HG03103 (cell line): Measurements from ENCODE around the gene LRRC47.
"Not testable (repeated sequence)": the region's sequence is repeated elsewhere in the genome, so short reads cannot be mapped to it uniquely, and the experiment has no call there.

Experiments
- ATAC-seq: cut with Tn5 transposase; IDR thresholded peaks from one replicate; pipeline ENCODE4 v1.9.1; 2021; ENCODE audit warnings: low read depth; ENCODE audit not compliant: unreplicated experiment

LRRC47 gene

DNA sequence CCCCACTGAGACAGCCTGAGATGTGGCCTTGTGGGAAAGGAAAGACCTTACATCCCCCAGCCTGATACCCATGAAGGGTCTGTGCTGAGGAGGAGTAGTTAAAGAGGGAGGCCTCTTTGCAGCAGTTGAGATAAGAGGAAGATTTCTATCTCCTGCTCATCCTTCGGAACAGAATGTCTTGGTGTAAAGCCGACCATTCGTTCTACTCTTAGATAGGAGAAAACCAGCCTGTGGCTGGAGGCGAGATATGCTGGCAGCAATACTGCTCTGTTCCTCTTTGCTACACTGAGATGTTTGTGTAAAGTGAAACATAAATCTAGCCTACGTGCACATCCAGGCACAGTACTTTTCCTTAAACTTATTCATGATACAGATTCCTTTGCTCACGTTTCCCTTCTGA, 45.6 kb downstream of the LRRC47 start:
- ATAC-seq: no peak

DNA sequence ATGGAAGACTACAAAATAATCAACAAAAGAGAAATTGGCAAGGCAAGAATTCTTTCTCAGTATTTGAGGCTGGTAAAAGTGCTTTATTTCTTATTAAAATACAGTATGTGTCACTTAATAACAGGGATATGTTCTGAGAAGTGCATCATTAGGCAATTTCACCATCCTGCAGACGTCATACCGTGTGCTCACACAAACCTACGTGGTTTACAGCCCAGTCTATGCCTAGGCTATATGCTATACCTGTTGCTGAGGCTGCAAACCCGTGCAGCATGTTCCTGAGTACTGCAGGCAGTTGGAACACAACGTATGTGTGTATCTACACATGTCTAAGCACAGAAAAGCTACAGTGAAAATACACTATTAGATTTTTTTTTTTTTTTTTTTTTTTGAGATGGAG, 46.8 kb downstream of the LRRC47 start:
- ATAC-seq: no peak

DNA sequence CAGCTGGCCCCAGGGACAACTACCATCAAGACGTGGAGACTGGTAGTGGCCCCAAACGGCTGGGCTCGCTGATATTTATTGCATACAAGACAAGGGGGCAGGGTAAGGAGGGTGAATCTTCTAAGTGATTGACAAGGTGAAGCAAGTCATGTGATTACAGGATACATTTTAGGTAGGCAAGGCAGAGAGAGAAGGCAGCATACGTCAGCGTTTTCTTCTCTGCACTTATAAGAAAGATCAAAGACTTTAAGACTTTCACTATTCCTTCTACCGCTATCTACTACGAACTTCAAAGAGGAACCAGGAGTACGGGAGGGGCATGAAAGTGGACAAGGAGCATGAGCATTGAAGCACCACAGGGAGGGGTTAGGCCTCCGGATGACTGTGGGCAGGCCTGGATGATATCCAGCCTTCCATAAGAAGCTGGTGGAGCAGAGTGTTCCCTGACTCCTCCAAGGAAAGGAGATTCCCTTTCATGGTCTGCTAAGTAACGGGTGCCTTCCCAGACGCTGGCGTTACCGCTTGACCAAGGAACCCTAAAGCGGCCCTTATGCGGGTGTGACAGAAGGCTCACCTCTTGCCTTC, 47.9 kb downstream of the LRRC47 start:
- ATAC-seq: not testable (repeated sequence)

DNA sequence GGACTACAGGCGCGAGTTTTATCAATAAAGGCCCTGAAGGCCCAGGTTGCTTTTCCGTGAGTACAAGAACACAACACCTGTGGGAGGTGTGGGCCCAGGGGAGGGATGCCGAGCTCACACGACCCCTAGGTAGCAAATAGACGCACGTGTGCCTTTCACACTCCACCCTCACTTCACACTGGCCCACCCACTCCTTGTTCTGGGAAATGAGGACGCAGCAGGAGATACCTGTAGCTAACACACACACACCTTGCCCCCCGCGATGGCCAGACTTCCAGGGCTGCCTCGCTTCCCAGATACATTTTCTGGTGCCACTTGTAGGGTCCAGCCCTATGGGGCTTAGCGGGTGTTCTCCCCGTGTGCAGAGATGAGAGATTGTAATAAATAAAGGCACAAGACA, 48.4 kb downstream of the LRRC47 start:
- ATAC-seq: no peak

DNA sequence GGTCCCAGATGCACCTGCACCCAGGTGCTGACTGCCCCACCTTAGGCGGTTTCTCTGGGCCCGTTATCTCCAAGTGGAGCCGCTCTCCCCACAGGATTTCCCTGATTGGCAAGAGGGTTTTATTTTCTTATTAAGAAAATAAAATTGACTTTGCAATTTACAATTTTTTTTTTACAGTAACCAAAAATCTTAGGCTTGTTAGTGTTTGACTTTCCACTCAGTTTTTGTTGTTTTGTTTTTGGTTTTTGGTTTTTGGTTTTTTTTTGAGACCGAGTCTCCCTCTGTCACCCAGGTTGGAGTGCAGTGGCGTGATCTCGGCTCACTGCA, 48.8 kb downstream of the LRRC47 start:
- ATAC-seq: no peak

DNA sequence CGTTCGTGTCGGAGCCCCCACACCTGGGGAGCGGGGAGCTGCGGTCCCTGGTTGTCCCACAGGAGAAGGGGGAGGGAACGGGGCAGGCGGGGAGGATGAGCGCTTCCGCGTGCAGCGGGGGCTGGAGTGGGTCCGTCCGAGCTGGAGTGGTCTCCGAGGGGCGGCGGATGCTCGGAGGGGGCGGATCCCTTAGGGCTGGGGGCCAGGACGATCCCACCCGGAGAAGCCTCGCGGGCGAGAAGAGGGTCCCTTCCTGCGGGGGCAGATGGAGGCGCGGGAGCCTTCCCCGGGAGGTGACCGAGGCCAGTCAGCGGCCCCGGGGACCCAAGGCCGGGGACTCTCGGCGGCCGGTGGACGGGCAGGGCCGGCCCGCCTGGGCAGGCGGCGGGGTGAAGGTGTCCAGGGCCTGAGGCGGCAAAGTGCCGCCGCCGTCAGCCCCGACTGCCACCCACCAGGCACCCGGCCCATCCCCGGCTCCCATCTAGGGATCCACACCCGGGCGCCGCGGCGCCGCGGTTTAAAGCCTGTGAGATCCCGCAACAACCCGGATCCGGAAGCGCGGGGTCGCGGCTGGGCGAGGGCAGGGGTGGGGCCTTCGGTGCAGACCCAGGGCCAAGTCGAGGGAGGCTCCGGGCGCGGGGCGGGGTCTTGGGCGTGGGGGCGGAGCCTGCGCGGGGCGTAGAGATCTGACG, 49.3 kb downstream of the LRRC47 start:
- ATAC-seq: peak; percentile 86

DNA sequence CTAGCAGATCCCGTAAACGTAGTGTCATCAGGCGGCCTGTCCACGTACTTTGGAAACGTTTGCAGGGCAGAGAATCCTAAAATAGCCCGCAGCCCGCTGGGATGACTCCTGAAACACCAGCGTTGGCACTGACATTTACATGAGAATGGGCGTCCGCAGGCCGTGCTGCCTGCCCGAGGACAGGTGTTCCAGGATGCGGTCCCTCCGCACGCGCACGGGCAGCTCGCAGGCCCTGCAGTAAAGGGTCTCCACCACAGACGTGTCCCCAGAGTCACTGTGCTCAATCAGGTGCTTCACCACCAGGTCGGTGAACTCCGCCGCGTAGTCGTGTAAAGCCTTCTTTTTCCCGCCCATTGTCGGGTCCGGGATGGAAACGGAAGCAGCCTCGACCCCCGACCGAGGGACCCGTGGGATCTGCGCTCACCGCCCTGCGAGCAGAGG, 49.9 kb downstream of the LRRC47 start:
- no peak for ATAC-seq

DNA sequence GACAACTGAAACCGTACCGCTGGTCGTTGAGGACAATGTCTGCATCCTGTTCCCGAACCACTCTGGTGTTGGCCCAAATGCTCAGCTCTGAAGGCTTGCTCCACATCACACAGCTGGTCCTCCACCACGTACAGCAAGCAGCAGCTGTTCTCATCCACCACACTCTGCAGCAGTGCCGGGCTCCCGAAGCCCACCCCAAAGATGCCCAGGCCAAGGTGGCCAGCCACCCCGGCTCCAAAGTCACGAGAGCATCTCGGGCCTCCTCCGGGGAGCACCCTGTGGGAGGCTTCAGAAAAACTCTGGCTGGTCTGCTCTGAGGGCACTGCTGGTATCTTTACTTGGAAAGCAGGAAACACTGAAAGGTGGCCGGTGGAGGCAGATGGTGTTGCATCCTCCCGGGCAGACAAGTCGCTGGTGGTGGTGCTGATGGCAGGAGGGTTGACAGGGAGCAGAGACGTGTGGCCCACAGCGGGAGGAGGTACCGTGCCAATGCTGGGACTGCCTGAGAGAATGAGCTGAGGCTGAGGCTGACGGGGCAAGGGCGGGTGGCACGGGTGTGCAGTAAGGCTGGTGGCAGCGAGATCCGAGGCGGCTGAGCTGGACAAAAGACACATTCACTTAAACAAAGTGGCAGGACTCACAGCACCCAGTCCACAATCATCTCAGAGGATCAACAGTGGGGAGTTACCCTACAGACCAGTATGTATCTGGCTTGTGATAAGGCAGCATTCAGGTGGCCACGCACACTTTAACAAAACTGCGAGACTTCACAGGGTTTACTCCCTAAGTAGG, 50.5 kb downstream of the LRRC47 start:
- no peak for ATAC-seq

DNA sequence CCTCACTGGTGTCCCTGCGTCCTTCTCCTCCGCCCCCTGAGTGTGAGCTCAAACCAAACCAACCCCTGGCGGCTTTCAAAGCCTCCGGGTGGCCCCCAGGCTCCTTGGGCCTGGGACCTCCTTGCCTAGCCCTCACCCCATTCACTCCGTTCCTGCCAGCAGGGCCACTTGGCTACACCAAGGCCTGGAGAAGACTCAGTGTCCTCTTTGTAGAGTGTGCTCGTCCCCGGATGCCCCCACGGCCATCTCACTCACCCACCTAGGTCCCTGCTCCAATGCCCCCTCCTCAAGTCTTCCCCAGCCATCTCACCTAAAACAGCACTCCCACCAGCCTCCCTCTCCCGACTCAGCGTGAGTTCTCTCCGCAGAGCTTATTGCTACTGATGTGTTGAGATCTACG, 51.2 kb downstream of the LRRC47 start:
- no peak for ATAC-seq

DNA sequence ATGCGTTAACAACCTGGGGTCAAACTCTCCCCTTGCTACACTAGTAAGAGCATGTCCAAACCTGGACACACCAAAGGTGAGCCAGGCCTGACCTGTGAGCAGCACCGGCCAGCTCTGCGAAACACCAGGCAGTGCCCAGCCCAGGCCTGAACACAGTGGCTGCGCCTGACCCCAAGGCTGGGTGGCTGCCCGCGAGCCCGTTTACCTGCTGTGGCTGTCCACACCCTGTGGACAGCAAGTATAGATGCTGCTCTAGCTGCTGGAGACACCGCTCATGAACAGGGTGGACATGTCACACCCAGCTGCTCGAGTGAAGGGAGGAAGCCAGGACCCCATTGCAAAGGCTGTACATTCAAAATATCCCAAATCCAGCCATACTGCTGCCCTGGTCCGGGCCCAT, 51.7 kb downstream of the LRRC47 start:
- no peak for ATAC-seq

DNA sequence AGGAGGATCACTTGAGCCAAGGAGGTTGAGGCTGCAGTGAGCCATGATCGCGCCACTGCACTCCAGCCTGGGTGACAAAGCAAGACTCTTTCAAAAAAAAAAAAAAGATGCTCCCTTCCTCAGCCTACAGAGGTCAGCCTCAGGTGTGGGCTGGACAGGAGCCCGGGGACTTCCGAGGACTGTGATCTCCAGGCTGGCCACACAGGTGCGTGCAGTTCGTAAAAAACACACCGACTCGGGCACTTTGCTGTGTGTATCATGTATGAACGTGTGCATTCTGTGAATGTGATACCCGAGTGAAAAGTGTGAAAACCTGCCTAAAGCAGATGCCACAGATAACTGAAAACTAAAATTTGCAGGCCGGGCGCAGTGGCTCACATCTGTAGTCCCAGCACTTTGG, 52.5 kb downstream of the LRRC47 start:
- ATAC-seq: no peak

DNA sequence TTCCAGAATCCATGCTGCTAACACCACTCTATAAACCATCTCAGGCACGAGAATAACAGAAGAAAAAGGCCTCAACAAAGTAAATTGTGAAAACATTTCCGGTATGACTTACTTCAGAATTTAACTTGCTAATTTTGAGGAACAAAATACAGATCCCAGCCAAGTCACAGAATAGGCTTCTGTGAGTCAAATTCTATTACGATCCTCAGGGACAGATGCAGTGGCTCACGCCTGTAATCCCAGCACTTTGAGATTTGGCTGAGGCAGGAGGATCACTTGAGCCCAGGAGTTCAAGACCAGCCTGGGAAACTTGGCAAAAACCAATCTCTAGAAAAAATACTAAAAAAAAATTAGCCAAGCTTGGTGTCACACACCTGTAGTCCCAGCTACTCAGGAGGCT, 52.9 kb downstream of the LRRC47 start:
- ATAC-seq: no peak

DNA sequence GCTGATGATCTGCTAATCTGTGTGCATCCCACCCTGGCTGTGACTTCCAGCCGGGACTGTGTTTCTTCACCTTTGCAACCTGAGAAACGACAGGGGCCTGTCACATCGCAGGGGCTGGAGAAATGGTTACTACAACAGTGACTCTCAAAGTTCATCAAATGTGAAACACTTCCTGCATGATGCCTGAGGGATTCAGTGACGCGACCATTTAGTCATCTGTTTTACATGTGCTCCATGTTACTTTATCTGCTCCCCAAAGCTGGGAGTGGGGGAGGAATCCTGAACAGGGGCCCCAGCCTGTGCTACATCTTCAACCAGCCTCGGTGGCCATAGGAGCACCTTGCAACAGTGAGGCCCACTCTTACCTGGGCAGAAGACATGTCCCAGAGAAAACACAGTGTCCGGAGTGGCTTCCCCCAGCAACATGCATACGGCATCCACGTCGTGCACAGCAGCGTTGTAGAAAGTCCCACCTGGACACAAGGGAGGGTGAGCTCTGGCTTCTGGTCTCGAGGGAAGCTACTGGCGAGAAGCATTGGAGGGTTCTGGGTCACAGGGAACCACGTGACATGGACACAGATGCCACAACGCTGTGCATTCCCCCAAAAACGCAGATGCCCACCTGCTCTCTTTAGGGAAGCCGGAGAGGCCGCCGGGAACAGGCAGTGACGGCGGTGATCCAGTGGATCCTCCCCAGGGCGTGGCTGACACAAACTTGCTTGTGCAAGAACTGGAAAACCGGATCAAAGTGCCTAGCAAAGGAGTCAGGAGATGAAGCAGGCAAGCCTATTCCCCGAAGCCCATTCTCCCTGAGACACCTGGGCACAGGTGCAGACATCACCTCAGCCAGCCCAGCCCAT, 53.6 kb downstream of the LRRC47 start:
- no peak for ATAC-seq

DNA sequence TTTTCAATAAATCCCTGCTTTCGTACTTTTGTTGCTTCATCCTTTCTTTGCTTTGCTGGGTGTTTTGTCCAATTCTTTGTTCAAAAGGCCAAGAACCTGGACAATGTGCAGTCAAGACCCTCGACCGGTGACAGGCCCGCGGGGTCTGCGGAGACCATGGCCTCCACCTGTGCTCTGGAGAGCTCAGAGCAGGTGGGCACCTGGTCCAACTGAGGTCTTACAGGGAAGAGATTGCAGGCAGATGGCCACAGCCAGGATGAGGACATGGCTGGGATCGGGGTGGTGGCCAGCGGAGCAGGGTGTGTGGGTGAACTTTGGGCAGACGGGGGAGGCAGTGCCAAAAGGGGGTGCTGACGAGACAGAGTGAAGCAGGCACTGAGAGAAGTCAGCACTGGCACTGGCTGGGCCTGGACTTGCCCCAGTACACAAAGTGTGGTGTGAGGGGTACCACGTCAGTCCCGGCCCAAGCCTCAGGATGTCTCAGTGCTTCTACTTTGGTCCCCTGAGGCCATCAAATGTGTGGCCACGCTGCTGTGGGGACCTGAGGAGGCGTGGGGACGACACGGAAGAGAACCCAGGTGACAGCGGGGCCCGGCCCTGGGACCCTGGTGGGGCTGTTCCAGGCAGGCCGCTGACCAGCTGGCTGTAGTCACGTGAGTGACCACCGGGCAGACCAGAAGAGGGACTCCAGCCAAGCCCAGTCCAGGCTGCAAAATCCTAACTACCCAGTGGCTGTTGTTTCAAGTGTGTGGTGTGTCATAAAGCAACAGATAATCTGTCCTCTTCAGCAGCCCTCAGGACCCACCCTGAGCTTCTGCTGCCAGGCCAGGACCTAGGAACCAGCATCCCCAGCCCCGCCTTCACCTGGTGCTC, 54.5 kb downstream of the LRRC47 start:
- no peak for ATAC-seq

DNA sequence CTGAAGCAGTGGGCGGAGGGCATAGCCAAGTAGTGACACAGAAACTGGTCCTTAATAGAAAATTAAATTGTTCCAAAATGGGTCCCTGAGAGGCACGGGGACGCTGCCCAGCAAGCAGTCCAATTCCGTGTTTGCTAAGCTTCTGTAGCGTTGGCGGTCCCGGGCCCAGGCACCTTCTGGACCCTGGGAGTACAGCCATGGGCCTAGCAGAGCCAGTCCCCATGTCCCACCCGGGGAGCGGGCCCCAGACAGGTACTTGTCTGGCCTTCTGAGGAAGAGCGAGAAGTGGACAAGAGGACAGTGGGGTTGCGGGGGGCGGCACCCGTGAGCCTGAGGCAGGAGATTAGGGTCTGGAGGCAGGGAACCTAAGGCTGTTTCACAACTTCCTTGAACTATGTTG, 55.5 kb downstream of the LRRC47 start:
- no peak for ATAC-seq

DNA sequence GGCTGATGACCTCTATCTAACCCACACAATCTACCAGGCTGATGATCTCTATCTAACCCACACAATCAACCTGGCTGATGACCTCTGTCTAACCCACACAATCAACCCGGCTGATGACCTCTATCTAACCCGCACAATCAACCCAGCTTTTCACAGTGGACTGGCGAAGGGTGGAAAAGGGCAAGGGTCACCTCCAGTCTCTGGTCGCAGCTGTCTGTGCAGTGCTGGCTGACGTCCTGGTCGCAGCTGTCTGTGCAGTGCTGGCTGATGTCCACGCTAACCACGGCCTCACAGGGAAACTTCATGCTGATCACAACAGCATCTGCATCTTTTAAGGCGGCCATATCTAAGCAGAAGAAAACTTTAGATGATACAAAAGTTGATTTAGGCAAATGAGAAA, 56.3 kb downstream of the LRRC47 start:
- ATAC-seq: no peak

DNA sequence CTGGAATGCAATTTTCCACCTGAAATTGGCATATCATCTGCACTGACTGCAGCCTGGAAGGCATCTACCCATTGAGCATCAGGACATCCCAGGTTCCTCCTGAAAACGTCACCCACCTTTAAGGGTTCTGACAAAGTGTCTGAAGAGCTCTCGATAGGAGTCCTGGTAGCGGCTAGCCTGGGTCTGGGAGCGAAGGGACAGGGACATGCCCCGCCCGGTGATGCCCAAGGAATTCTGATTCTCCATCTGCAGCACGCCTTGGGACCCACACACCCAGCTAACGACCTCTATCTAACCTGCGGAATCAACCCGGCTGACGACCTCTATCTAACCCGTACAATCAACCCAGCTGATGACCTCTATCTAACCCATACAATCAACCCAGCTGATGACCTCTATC, 57.4 kb downstream of the LRRC47 start:
- ATAC-seq: no peak

DNA sequence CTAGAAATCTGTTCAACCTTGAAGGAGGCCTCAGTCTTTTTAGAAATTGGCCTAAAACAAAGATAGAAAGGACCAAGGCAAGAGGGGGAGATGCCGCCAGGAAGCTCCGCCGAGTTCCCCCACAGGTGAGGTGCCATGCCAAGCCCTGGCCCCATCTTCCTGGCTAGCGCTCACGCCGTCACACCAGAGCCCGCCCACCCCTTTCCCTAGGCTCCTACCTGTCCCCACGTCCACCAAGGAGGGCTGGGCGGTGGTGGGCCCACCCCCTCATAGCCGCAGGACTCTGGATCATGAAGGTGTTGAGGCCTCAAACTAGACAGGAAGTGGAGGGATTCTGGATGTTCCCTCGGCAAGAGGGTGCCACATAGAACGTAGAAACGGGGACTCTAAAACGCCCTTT, 59.6 kb downstream of the LRRC47 start:
- no peak for ATAC-seq

DNA sequence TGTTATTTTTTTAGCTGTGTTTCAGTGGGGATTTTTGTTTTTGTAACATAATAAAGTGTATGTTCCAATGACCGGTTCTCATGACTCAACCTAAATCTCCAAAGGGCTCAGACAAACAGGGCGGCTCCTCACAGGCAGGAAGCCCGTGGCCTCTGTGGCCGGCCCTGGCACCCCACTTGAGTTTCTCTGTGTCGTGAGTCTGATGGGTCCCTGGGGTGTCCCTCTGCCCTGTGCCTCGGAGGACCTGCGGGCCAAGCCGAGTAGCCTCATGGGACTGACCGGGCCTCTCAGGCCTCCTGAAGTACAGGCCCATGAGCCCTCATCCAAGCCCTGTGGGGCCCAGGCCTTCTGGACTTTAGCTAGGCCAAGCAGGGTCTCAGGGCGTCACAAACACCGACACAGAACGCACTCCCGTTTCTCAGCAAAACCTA, 60.2 kb downstream of the LRRC47 start:
- no peak for ATAC-seq

DNA sequence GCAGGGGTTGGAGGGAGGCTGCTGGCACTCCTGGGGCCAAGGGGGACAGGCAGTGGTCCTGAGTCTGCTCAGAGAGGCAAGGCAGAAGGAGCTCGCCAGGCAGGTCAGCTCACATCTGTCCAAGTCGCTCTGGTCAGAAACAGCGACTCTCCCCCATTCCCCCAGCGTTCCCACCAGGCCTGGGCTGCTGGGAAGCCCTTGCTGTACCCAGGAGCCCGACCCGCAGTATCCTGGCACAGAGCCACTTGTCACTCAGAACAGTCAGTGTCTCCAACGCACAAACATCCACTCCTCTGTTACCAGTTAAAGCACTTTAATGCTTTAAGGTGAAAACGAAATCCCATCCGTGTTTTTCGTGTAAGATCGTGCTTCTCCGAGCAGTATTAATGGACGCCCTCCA, 60.6 kb downstream of the LRRC47 start:
- no peak for ATAC-seq
